T follicular helper cell (primary cell): ENCODE results near the gene PRSS58.

Source experiments
- DNase-seq: peaks from one replicate; pipeline ENCODE4 v3.0.0-alpha.2; 2020; ENCODE audit warnings: low read depth
- total RNA-seq, 2 experiments: gene quantifications; one replicate each; lab custom pipeline; 2026; lab: John Stamatoyannopoulos, UW

PRSS58 gene
- total RNA-seq, result 0 reads per million in 2 experiments

GRCh38 chr7:142257958-142258357 lies at the start of gene PRSS58:
PRSS58 (minus strand) TSS chr7:142258058; CDS start chr7:142257707, 351 bp downstream.
- no peak for DNase-seq

- DNase-seq, result no peak
These were observed 49.5 kb upstream of the PRSS58 start for GRCh38 chr7:142307246-142307900.

- DNase-seq, result no peak
These were observed 45.8 kb upstream of the PRSS58 start for GRCh38 chr7:142303650-142304049.

GRCh38 chr7:142301923-142302550 lies 44.2 kb upstream of the PRSS58 start:
- no peak for DNase-seq

- DNase-seq, result no peak
These were observed 43.4 kb upstream of the PRSS58 start for GRCh38 chr7:142301299-142301698.

GRCh38 chr7:142300689-142301088 lies 42.8 kb upstream of the PRSS58 start:
- DNase-seq, result no peak

- DNase-seq, result no peak
These were observed 41.5 kb upstream of the PRSS58 start for GRCh38 chr7:142299237-142299781.

GRCh38 chr7:142298627-142299026 lies 40.8 kb upstream of the PRSS58 start:
- no peak for DNase-seq

GRCh38 chr7:142298009-142298408 lies 40.2 kb upstream of the PRSS58 start:
- DNase-seq, result no peak

GRCh38 chr7:142280263-142280662 lies 22.4 kb upstream of the PRSS58 start:
- no peak for DNase-seq

- DNase-seq, result no peak
These were observed 21.7 kb upstream of the PRSS58 start for GRCh38 chr7:142279601-142280000.

GRCh38 chr7:142275028-142275427 lies 17.2 kb upstream of the PRSS58 start:
- DNase-seq, result no peak

GRCh38 chr7:142272841-142273240 lies 15.0 kb upstream of the PRSS58 start:
- DNase-seq, result no peak

- no peak for DNase-seq
These were observed 5.9 kb upstream of the PRSS58 start for GRCh38 chr7:142263598-142264380.

- DNase-seq, result no peak
These were observed 7.2 kb downstream of the PRSS58 start for GRCh38 chr7:142250705-142251104.

GRCh38 chr7:142249918-142250317 lies 7.9 kb downstream of the PRSS58 start:
- no peak for DNase-seq

- no peak for DNase-seq
These were observed 9.4 kb downstream of the PRSS58 start for GRCh38 chr7:142248166-142249160.

- DNase-seq, result no peak
These were observed 14.0 kb downstream of the PRSS58 start for GRCh38 chr7:142243823-142244222.

- DNase-seq, result no peak
These were observed 17.3 kb downstream of the PRSS58 start for GRCh38 chr7:142240546-142240945.

- no peak for DNase-seq
These were observed 26.1 kb downstream of the PRSS58 start for GRCh38 chr7:142231716-142232115.

- no peak for DNase-seq
These were observed 29.2 kb downstream of the PRSS58 start for GRCh38 chr7:142228537-142229104.
